DMS114 treated with DMSO at 0.1 percent for 48 hours (cell line): ENCODE measurements around the gene LIPG.
"Not testable (repeated sequence)": the region's sequence is repeated elsewhere in the genome, so short reads cannot be mapped to it uniquely, and the experiment has no call there.

Experiments
- DNase-seq: peaks from one replicate; lab custom pipeline; 2025; ENCODE audit not compliant: unreplicated experiment; lab: John Stamatoyannopoulos, UW

The LIPG gene

GRCh38 chr18:49572611-49573345, 10.9 kb downstream of the LIPG start:
- no peak for DNase-seq

GRCh38 chr18:49573835-49574234, 12.0 kb downstream of the LIPG start:
- no peak for DNase-seq

- not testable (repeated sequence) for DNase-seq
These were observed 17.2 kb downstream of the LIPG start for GRCh38 chr18:49579041-49579440.

- not testable (repeated sequence) for DNase-seq
These were observed 17.7 kb downstream of the LIPG start for GRCh38 chr18:49579583-49579982.

- DNase-seq: no peak
These were observed 18.4 kb downstream of the LIPG start for GRCh38 chr18:49580279-49580678.

GRCh38 chr18:49581371-49581770, 19.5 kb downstream of the LIPG start:
- DNase-seq: no peak

- no peak for DNase-seq
These were observed 20.7 kb downstream of the LIPG start for GRCh38 chr18:49582579-49582978.

GRCh38 chr18:49584394-49584793, 22.5 kb downstream of the LIPG start:
- no peak for DNase-seq

GRCh38 chr18:49584951-49585350, 23.1 kb downstream of the LIPG start:
- DNase-seq: not testable (repeated sequence)

GRCh38 chr18:49585781-49586663, 24.2 kb downstream of the LIPG start:
- DNase-seq: no peak

- DNase-seq: no peak
These were observed 26.3 kb downstream of the LIPG start for GRCh38 chr18:49588171-49588570.

- no peak for DNase-seq
These were observed 27.1 kb downstream of the LIPG start for GRCh38 chr18:49588971-49589370.

GRCh38 chr18:49590608-49591007, 28.8 kb downstream of the LIPG start:
- DNase-seq: no peak

- DNase-seq: no peak
These were observed 29.4 kb downstream of the LIPG start for GRCh38 chr18:49591271-49591670.

- DNase-seq: no peak
These were observed 29.9 kb downstream of the LIPG start for GRCh38 chr18:49591775-49592174.

GRCh38 chr18:49596687-49597086, 34.8 kb downstream of the LIPG start:
- DNase-seq: no peak

- no peak for DNase-seq
These were observed 35.5 kb downstream of the LIPG start for GRCh38 chr18:49597157-49597931.

- no peak for DNase-seq
These were observed 39.4 kb downstream of the LIPG start for GRCh38 chr18:49601211-49601610.

GRCh38 chr18:49608366-49609255, 46.8 kb downstream of the LIPG start:
- DNase-seq: no peak

- no peak for DNase-seq
These were observed 47.6 kb downstream of the LIPG start for GRCh38 chr18:49609256-49610021.
